OCI-LY3 (cell line): ENCODE measurements around the gene PALS2.

Experiments used
- CTCF ChIP-seq: fragments of 200-600, 300-600 bp; sonication (generic); IDR thresholded peaks from 2 replicates; pipeline ENCODE4 v1.5.1; 2014; ENCODE audit warnings: antibody characterized with exemption, low read length, low read depth
- EZH2phosphoT487 ChIP-seq: fragments of 200-600 bp; shearing (Covaris generic); IDR thresholded peaks from 2 replicates; pipeline ENCODE4 v1.6.1; 2018; ENCODE audit warnings: antibody characterized with exemption, mixed run types, low read depth

- TF ChIP-seq CTCF (no peak), EZH2phosphoT487 (no peak)
Observed at GRCh38 chr7:24597014-24597413, 23.8 kb downstream of the PALS2 start.
